Fibroblast of skin of left biceps (primary cell): ENCODE results near the gene PDIA5.

Experiments
- DNase-seq, 2 experiments: peaks; one replicate each; pipeline ENCODE4 v3.0.0-alpha.2; 2013; ENCODE audit warnings: low read depth in 2 of 2

Gene PDIA5

GRCh38 chr3:123071581-123071980, 4.8 kb downstream of the PDIA5 start:
- DNase-seq, result no peak

GRCh38 chr3:123072152-123072551, 5.3 kb downstream of the PDIA5 start:
- no peak for DNase-seq

- DNase-seq, result no peak
These were observed 5.7 kb downstream of the PDIA5 start for GRCh38 chr3:123072564-123072963.

- DNase-seq, result no peak
These were observed 8.5 kb downstream of the PDIA5 start for GRCh38 chr3:123075359-123075758.

GRCh38 chr3:123076112-123076495, 9.3 kb downstream of the PDIA5 start:
- no peak for DNase-seq

GRCh38 chr3:123076496-123077418, 9.9 kb downstream of the PDIA5 start:
- DNase-seq, result no peak

- no peak for DNase-seq
These were observed 11.3 kb downstream of the PDIA5 start for GRCh38 chr3:123078101-123078500.

GRCh38 chr3:123080864-123081562, 14.2 kb downstream of the PDIA5 start:
- no peak for DNase-seq

GRCh38 chr3:123081718-123082369, 15.0 kb downstream of the PDIA5 start:
- DNase-seq, result no peak

- DNase-seq, result no peak
These were observed 15.7 kb downstream of the PDIA5 start for GRCh38 chr3:123082370-123083065.

GRCh38 chr3:123083383-123084124, 16.7 kb downstream of the PDIA5 start:
- DNase-seq, result no peak

GRCh38 chr3:123084192-123084591, 17.4 kb downstream of the PDIA5 start:
- no peak for DNase-seq

- no peak for DNase-seq
These were observed 18.0 kb downstream of the PDIA5 start for GRCh38 chr3:123084738-123085237.

- no peak for DNase-seq
These were observed 18.6 kb downstream of the PDIA5 start for GRCh38 chr3:123085293-123085931.

GRCh38 chr3:123085932-123086627, 19.3 kb downstream of the PDIA5 start:
- DNase-seq, result no peak

GRCh38 chr3:123088387-123088786, 21.6 kb downstream of the PDIA5 start:
- DNase-seq, result no peak

GRCh38 chr3:123089611-123090331, 22.9 kb downstream of the PDIA5 start:
- no peak for DNase-seq

GRCh38 chr3:123090728-123091531, 24.1 kb downstream of the PDIA5 start:
- no peak for DNase-seq
